ENCODE measurements around the gene RELN.

Gene RELN

GRCh38 chr7:103867874-103868273, 121.6 kb downstream of the RELN start (continued):
- TF ChIP-seq REST (tag by site-specific recombination; IDR thresholded peaks at IDR 0.05) (no peak), ZNF791 (tag by site-specific recombination; IDR thresholded peaks at IDR 0.05) (no peak), ZNF211 (tag by site-specific recombination; IDR thresholded peaks at IDR 0.05; ENCODE audit: low read depth) (no peak), ZNF776 (tag by site-specific recombination; IDR thresholded peaks at IDR 0.05; ENCODE audit: borderline replicate concordance) (no peak), ZIC2 (tag by site-specific recombination; IDR thresholded peaks at IDR 0.05) (no peak)

GRCh38 chr7:103866919-103867318, 122.5 kb downstream of the RELN start:
- Histone ChIP-seq H3K9me3 (ENCODE audit: control insufficient read depth, insufficient read depth, low read depth, low read length) (no peaks in the 10 kb centered on the region), H3K4me1 (ENCODE audit: control insufficient read depth, insufficient read depth, low read length) (no peaks in the 10 kb centered on the region), H3K36me3 (ENCODE audit: control insufficient read depth in 2 of 2, insufficient read depth in 1 of 2, low read length in 2 of 2) (no peaks in the 10 kb centered on the region), H3K27ac (ENCODE audit: extremely low read depth, low read depth, low read length) (no peak overlapping the region), H3K4me3 (ENCODE audit: low read depth, low read length) (no peak overlapping the region)
- ChIA-PET POLR2A (no interaction called here), CTCF (interaction anchor here (0.7 to 3.2 kb wide), 2 partner anchors 12 to 982 kb away, joined by 4 to 8 read pairs; no protein-coding TSS in a partner anchor)
- TF ChIP-seq GLI4 (tag by site-specific recombination; IDR thresholded peaks at IDR 0.05) = no peak
- no peak for TF ChIP-seq KLF7 (tag by site-specific recombination; IDR thresholded peaks at IDR 0.05; ENCODE audit: borderline replicate concordance)
- TF ChIP-seq ZNF292 (tag by site-specific recombination; IDR thresholded peaks at IDR 0.05; ENCODE audit: borderline replicate concordance, low read depth) = no peak
- TF ChIP-seq ZNF558 (tag by site-specific recombination; IDR thresholded peaks at IDR 0.05) = no peak
- no peak for TF ChIP-seq MYNN (tag by site-specific recombination; IDR thresholded peaks at IDR 0.05; ENCODE audit: borderline replicate concordance)
- no peak for TF ChIP-seq OVOL3 (tag by site-specific recombination; IDR thresholded peaks at IDR 0.05)
- no peak for TF ChIP-seq ZNF560 (tag by site-specific recombination; IDR thresholded peaks at IDR 0.05; ENCODE audit: borderline replicate concordance)
- TF ChIP-seq ZBTB7A (tag by site-specific recombination; IDR thresholded peaks at IDR 0.05; ENCODE audit: low read depth) = no peak
- no peak for TF ChIP-seq ZNF404 (tag by site-specific recombination; IDR thresholded peaks at IDR 0.05)
- TF ChIP-seq ZFP69B (tag by site-specific recombination; IDR thresholded peaks at IDR 0.05) = no peak
- no peak for TF ChIP-seq ZNF426 (tag by site-specific recombination; IDR thresholded peaks at IDR 0.05)
- no peak for TF ChIP-seq ZNF837 (tag by site-specific recombination; IDR thresholded peaks at IDR 0.05)
- no peak for TF ChIP-seq ZNF133 (tag by site-specific recombination; IDR thresholded peaks at IDR 0.05)

- no peaks in the 10 kb centered on the region for H3K36me3 ChIP-seq (ENCODE audit: control insufficient read depth in 2 of 2, insufficient read depth in 1 of 2, low read length in 2 of 2)
- POLR2A ChIA-PET = no interaction called here
- no peak overlapping the region for H3K4me3 ChIP-seq (ENCODE audit: low read depth, low read length)
- no peaks in the 10 kb centered on the region for H3K9me3 ChIP-seq (ENCODE audit: control insufficient read depth, insufficient read depth, low read depth, low read length)
- H3K27ac ChIP-seq (ENCODE audit: extremely low read depth, low read depth, low read length) = no peak overlapping the region
- CTCF ChIA-PET = interaction anchor here (3.2 kb wide), 1 partner anchor 14 kb away, joined by 8 read pairs; no protein-coding TSS in a partner anchor
- no peaks in the 10 kb centered on the region for H3K4me1 ChIP-seq (ENCODE audit: control insufficient read depth, insufficient read depth, low read length)
- TF ChIP-seq ZNF391 (tag by site-specific recombination; IDR thresholded peaks at IDR 0.05; ENCODE audit: borderline replicate concordance, low read depth) (no peak), ZBTB20 (tag by site-specific recombination; IDR thresholded peaks at IDR 0.05) (no peak), ZNF280D (tag by site-specific recombination; IDR thresholded peaks at IDR 0.05) (no peak), ZNF37A (tag by site-specific recombination; IDR thresholded peaks at IDR 0.05) (no peak), ZNF518A (tag by site-specific recombination; conservative IDR thresholded peaks at IDR 0.05; ENCODE audit: low read depth) (no peak)
Measured at GRCh38 chr7:103865442-103865841, 124.0 kb downstream of the RELN start.

Data from HEK293 (cell line).